Ovary (tissue), 9 donors: Measurements from ENCODE around the gene PARD3. TPM values are rescaled to one million over a fixed set of nuclear protein-coding genes. Genes with fewer than 3 reads are reported as not detected.

Experiments
- DNase-seq, 5 donors: peaks; one replicate each; pipeline ENCODE4 v3.0.0-alpha.2; 2019 to 2020
- H3K27ac ChIP-seq, 2 donors: fragments of 200-600 bp; one replicate each; pipeline versions ENCODE4 v1.5.1 to v1.8.0; 2019 to 2022
- H3K27me3 ChIP-seq: fragments of 200-600 bp; one replicate; pipeline ENCODE4 v1.8.0; 2022
- H3K36me3 ChIP-seq: fragments of 200-600 bp; sonication (generic); one replicate; pipeline ENCODE4 v1.5.1; 2019
- H3K4me1 ChIP-seq: one replicate; pipeline ENCODE4 v1.8.1; 2013; ENCODE audit warnings: mild to moderate bottlenecking, moderate library complexity; ENCODE audit not compliant: insufficient read depth
- H3K4me3 ChIP-seq: fragments of 200-600 bp; sonication (generic); one replicate; pipeline ENCODE4 v1.5.1; 2017
- H3K9me3 ChIP-seq, 2 donors: fragments of 200-600 bp in 1 of 2; sonication (generic) in 1 of 2; one replicate each; pipeline versions ENCODE4 v1.5.1 to v1.8.1; 2013 to 2019; ENCODE audit warnings: mild to moderate bottlenecking in 1 of 2, moderate library complexity in 1 of 2
- EP300 ChIP-seq: sonication (generic); formaldehyde crosslinking; IDR thresholded peaks from one replicate; pipeline ENCODE4 v1.6.1; 2017; ENCODE audit warnings: antibody characterized with exemption
- POLR2A ChIP-seq: fragments of 450-650 bp; IDR thresholded peaks from one replicate; pipeline ENCODE4 v1.6.1; 2017; ENCODE audit warnings: antibody characterized with exemption, mild to moderate bottlenecking, moderate library complexity
- whole genome bisulfite sequencing, 3 donors: extraction: QIAGEN DNeasy Blood & Tissue Kit in 1 of 3; methylation state at CpG; one replicate each; pipeline versions ENCODE4 v1.1.5 to v1.1.7; 2013 to 2017; 5-methylcytosine and 5-hydroxymethylcytosine counted together
- intact Hi-C, 4 donors: fragments of 100-400 bp; cut with DNase I; formaldehyde crosslinking; loops; one replicate each; pipeline versions ENCODE4 v1.11.0 to v1.15.1; 2022 to 2023
- polyA plus RNA-seq, 2 donors: library from polyadenylated mRNA; stranded (reverse); fragments of 200-250 nt in 1 of 2; fragments of 350-450 nt in 1 of 2; fragmentation: Illumina TruSeq in 1 of 2; extraction: RNeasy Lipid Tissue Mini Kit (QIAGEN cat#74804) in 1 of 2; gene quantifications; one replicate each; pipeline ENCODE4 v1.2.3, GENCODE V29; 2013 to 2014
- total RNA-seq, 7 donors: library from RNA; depleted of rRNA in 2 of 7; stranded (reverse); fragments of >200 nt in 2 of 7; fragmentation: NEBNext Ultra II Directional in 3 of 7; extraction: Animal tissue kit (Norgen Biotek cat#: 25700) in 3 of 7; gene quantifications; one replicate each; pipeline versions ENCODE4 v1.1.0 to v1.2.4, GENCODE V29; 2016 to 2023
- TF ChIP-seq, protein P1 (sequence below), 3 donors: fragments of 450-650 bp in 2 of 3; fragments of 200-600 bp in 1 of 3; IDR thresholded peaks; one replicate each; pipeline versions ENCODE4 v1.5.1 to v1.8.0; 2016 to 2022; ENCODE audit warnings: antibody characterized with exemption in 3 of 3, mild to moderate bottlenecking in 1 of 3
- donor health status: DM: no; HTN: no; CAD: no; lungs with moderate emphysema.
- donor health status: DM: no; HTN: no; CAD: no.
- donor health status: Bipolar disorder and iron deficiency.
- donor health status: DM: yes; HTN: yes; CAD: no.
- donor health status: DM: no; HTN: no; CAD: no.
- donor health status: DM: yes; HTN: yes; CAD: no.

The PARD3 gene
- total and polyA plus RNA-seq, 9 donors, result 31.8 to 92.3 (median 67.1) TPM

DNA sequence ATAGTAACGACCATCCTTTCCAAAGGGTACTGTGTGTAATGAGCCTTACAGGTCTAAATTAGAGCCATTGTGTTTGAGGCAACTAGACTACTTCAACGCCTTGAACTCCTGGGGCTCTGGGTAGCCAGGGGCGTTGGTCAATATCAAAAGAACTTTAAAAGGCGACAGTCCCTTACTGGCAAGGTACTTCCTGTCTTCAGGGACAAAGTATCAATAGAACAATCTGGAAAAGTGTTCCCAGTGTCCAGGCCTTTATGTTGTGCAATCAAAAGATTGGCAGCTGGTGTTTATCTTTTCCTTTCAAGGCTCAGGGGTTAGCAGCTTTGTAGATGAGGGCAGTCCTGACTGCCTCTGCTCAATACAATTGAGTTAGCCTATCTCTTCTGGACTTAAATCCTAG is 284.3 kb downstream of the PARD3 start:
- no peak for TF ChIP-seq POLR2A
- no peak for TF ChIP-seq EP300
- TF ChIP-seq, protein P1, sequence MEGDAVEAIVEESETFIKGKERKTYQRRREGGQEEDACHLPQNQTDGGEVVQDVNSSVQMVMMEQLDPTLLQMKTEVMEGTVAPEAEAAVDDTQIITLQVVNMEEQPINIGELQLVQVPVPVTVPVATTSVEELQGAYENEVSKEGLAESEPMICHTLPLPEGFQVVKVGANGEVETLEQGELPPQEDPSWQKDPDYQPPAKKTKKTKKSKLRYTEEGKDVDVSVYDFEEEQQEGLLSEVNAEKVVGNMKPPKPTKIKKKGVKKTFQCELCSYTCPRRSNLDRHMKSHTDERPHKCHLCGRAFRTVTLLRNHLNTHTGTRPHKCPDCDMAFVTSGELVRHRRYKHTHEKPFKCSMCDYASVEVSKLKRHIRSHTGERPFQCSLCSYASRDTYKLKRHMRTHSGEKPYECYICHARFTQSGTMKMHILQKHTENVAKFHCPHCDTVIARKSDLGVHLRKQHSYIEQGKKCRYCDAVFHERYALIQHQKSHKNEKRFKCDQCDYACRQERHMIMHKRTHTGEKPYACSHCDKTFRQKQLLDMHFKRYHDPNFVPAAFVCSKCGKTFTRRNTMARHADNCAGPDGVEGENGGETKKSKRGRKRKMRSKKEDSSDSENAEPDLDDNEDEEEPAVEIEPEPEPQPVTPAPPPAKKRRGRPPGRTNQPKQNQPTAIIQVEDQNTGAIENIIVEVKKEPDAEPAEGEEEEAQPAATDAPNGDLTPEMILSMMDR (IDR thresholded peaks at IDR 0.05), result no peak
- WGBS, 3 donors, result 92 to 98% (median 98%) methylated on average over 4 of the region's 4 CpGs

DNA sequence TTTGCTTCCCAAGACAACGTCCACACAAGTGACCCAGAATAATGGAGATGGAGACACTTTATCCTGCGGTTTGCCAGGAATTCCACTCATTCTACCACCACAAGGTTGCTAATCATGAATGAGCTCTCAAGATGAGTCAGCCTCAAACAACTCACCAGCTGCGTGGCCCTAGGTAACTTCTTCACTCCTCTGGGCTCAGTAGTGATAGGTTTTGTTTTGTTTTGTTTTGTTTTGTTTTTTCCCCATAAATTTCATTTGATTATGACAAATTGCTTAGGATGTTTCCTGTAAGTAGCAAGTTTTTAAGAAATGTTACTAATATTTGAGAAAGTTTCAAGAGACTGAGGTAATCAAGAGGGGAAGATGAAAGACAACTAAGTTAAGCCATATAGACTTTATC is 286.8 kb downstream of the PARD3 start:
- no peak for DNase-seq
- TF ChIP-seq, protein P1 (IDR thresholded peaks at IDR 0.05), result no peak
- Histone ChIP-seq H3K36me3 (no peaks in the 10 kb centered on the region), H3K27me3 (no peaks in the 10 kb centered on the region), H3K4me1 (peaks cover 8% of the 10 kb centered on the region), H3K9me3 (no peaks in the 10 kb centered on the region), H3K4me3 (no peak overlapping the region), H3K27ac (no peak overlapping the region)
- intact Hi-C loops, result no loop called here
- WGBS, 3 donors, result 18 to 26% (median 23%) methylated on average over 3 of the region's 3 CpGs

More for the DNA sequence above, 284.3 kb downstream of the PARD3 start:
- H3K36me3 ChIP-seq, result no peaks in the 10 kb centered on the region
- no peak overlapping the region for H3K27ac ChIP-seq
- no peak overlapping the region for H3K4me3 ChIP-seq
- no peak for DNase-seq
- no peaks in the 10 kb centered on the region for H3K27me3 ChIP-seq
- intact Hi-C loops, result no loop called here
- peaks cover 8% of the 10 kb centered on the region for H3K4me1 ChIP-seq
- no peaks in the 10 kb centered on the region for H3K9me3 ChIP-seq

DNA sequence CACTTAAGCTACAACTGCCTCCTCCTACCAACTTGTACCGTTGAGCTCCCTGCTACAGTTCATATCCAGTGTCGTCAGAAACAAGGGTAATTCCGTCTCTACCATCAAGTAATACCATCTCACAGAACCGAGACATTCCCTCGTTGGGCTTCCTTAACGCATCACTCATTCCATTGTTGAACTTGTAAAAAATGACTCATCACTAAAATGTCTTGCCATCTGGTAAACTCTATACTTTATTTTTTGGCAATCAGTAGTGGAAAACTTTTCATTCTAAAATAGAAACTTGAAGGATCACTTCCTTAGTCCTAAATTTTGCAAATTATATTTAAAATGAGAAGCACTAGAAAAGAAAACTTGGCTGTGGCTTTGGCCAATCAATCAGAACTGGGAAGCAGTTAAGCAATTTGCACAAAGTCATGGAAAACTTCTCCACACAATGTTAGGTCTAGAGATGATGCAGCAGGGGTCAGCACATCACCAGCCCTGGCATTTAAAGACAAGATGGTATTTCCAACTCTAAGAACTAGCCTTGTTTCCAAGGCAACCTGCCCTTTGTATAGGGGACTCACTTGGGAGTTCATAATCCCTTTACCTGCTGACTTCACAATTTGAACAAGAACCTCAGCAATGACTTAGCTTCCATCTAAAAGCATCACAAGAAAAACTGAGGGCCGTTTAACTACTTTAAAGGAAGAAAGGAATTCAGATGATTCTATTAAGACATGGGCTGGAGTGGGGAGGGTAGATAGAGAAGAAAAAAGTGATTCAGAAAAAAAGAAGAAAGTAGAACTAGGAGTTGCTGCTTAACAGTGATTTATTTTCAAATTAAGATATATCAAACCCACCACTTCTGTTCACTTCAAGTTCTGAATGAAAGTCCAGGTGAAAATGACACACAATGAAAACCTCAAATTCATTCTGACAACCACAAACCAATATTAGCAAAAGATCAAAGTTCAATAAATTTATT is 288.1 kb downstream of the PARD3 start:
- DNase-seq, result no peak
- Histone ChIP-seq H3K9me3 (no peaks in the 10 kb centered on the region), H3K4me1 (peaks cover 8% of the 10 kb centered on the region), H3K36me3 (no peaks in the 10 kb centered on the region), H3K27ac (peak overlapping the region in 1 of 2 donors; percentile 7), H3K4me3 (no peak overlapping the region), H3K27me3 (no peaks in the 10 kb centered on the region)
- intact Hi-C loops, result no loop called here
- WGBS, 3 donors, result 42 to 57% (median 54%) methylated on average over 7 of the region's 7 CpGs
- TF ChIP-seq EP300, result no peak
- TF ChIP-seq, protein P1 (IDR thresholded peaks at IDR 0.05), result no peak
- no peak for TF ChIP-seq POLR2A

DNA sequence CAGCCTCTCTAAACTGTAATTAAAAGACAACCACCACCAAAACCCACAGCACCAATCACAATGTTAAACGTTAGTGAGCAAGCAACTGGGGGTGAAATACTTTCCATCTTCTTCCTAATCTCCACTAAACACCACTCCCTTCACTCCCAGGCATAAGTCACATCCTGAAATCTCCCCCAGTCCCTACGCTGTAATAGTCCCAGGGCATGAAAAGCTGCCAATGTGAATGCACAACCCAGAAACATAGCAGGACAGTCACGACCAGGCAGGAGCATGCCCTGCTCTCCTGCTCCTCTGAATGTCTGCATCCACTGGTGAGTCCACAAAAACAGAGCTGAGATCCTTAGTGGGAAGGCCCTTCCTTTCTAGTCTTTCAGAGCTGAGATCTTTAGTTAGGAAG is 288.9 kb downstream of the PARD3 start:
- Histone ChIP-seq H3K27me3 (no peaks in the 10 kb centered on the region), H3K9me3 (no peaks in the 10 kb centered on the region), H3K4me1 (peaks cover 8% of the 10 kb centered on the region), H3K27ac (no peak overlapping the region), H3K4me3 (no peak overlapping the region), H3K36me3 (no peaks in the 10 kb centered on the region)
- intact Hi-C loops, result no loop called here
- no peak for DNase-seq
- 65 to 81% (median 67%) methylated on average over 3 of the region's 3 CpGs for WGBS, 3 donors
- no peak for TF ChIP-seq EP300

DNA sequence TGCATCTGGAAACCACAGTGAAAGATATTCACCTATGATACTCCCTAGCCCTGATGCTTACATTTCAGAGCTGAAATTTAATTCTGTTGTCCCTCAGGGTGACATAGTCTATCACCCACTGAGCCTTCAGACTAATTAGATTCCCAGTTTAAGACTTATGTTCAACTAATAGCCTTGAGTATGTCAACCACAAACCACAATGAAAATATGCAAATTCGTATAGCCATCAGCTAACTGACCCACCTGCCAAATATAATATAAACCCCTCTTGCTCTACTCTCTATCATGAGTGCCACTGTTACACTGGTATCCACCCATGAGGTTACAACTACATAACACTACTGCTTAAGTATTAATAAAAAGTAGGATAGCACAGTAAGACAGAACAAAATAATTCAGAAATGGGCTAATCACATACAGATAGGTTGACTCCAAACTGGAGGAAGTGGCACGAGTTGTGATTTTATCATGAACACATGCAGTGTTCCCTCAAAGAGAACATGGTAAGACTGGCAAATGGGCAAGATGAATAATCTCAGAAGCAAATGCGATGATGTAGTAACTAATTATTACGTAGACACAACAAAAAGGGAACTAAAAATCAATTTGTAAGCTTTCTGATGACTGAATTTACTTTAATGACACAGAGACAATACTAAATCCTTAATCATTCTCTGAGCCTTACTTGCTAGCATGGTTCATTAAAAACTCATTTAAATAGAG is 290.6 kb downstream of the PARD3 start:
- Histone ChIP-seq H3K4me3 (no peak overlapping the region), H3K9me3 (no peaks in the 10 kb centered on the region), H3K27me3 (no peaks in the 10 kb centered on the region), H3K4me1 (peaks cover 8% of the 10 kb centered on the region), H3K36me3 (no peaks in the 10 kb centered on the region), H3K27ac (no peak overlapping the region)
- TF ChIP-seq, protein P1 (IDR thresholded peaks at IDR 0.05), result no peak
- no peak for TF ChIP-seq EP300
- no peak for DNase-seq
- 87 to 92% (median 91%) methylated on average over 4 of the region's 4 CpGs for WGBS, 3 donors
- intact Hi-C loops, result no loop called here
